HUES64 (cell line): Measurements from ENCODE around the gene EFNB2.

Experiments
- H3K27ac ChIP-seq: 2 replicates; pipeline ENCODE4 v1.7.0; 2013; ENCODE audit warnings: low read depth, low read length, inconsistent platforms
- H3K27me3 ChIP-seq: 2 replicates; pipeline ENCODE4 v1.6.1; 2013; ENCODE audit warnings: mild to moderate bottlenecking, low read length; ENCODE audit not compliant: insufficient read depth
- H3K36me3 ChIP-seq: 2 replicates; pipeline ENCODE4 v1.6.1; 2013; ENCODE audit warnings: mild to moderate bottlenecking, low read length; ENCODE audit not compliant: insufficient read depth
- H3K4me1 ChIP-seq: 2 replicates; pipeline ENCODE4 v1.6.1; 2013; ENCODE audit warnings: mild to moderate bottlenecking, low read length, moderate library complexity; ENCODE audit not compliant: insufficient read depth
- H3K4me3 ChIP-seq: 2 replicates; pipeline ENCODE4 v1.5.1; 2013; ENCODE audit warnings: mild to moderate bottlenecking, low read length, moderate library complexity
- H3K9ac ChIP-seq: 2 replicates; pipeline ENCODE4 v1.6.1; 2013; ENCODE audit warnings: mild to moderate bottlenecking, low read depth, low read length
- H3K9me3 ChIP-seq: 2 replicates; pipeline ENCODE4 v1.6.1; 2013; ENCODE audit warnings: low read depth, low read length; ENCODE audit not compliant: insufficient read depth
- WGBS: fragments of 150-250, 120-280 bp; methylation state at CpG from one replicate; pipeline ENCODE4 v1.1.7; 2013; ENCODE audit warnings: missing lambda C conversion rate; 5-methylcytosine and 5-hydroxymethylcytosine counted together

The EFNB2 gene

DNA sequence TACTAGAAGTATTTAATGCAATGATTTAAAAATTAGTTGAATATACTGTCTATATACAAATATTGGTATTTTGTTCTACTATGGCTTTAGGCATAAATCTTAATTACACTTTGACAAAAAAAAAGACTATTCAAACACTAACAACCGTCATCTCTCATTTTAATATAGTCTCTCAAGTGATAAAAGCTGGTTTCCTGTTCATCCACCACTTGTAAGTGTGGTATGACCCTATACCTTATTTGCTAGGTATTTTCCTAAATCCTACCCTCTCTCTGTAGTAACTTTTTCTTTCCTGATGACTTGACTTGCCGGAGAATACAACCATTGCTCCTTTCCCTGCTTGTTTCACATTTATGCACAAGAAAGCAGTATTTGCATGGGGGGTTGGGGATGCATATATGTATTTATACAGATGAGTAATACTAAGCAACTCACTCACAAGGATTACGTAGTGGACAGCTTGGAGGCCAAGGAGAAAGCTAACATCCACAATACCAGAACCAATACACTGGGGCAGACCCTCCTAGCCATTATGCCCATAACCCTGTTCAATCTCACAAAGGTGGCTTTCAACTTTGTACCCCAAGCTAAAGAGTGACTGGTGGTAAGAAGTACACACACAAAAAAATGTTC, 12.7 kb upstream of the EFNB2 start:
- H3K9ac ChIP-seq: no peak overlapping the region
- WGBS: 95% methylated on average over 3 of the region's 3 CpGs
- no peaks in the 10 kb centered on the region for H3K9me3 ChIP-seq
- no peaks in the 10 kb centered on the region for H3K27me3 ChIP-seq
- peaks cover 98% of the 10 kb centered on the region for H3K36me3 ChIP-seq
- peaks cover 6% of the 10 kb centered on the region; the same call in 1 of the 2 replicates for H3K4me1 ChIP-seq
- no peak overlapping the region for H3K27ac ChIP-seq
- H3K4me3 ChIP-seq: no peak overlapping the region

DNA sequence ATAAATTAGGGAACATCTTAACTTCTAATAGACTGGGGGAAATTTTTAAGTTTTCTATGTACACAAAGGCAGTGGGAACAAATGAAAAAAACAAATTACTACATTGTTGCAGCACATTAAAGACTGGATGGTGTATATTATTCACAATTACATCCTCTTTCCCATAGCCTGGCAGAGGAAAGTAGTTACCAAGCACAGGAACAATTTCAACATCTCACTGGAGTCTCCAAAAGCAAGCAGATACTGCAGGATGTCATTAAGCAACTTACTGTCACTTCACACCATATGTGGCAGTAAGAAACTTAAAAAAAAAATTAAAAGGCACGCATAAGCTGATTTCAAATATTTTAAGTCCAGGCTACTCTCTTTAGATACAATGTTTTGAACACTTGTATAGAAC, 6.4 kb upstream of the EFNB2 start:
- Histone ChIP-seq H3K9ac (no peak overlapping the region), H3K4me3 (no peak overlapping the region), H3K36me3 (peaks cover 64% of the 10 kb centered on the region), H3K27me3 (no peaks in the 10 kb centered on the region), H3K4me1 (peaks cover 8% of the 10 kb centered on the region), H3K9me3 (no peaks in the 10 kb centered on the region), H3K27ac (no peak overlapping the region)
- 94% methylated on average over 1 of the region's 1 CpG for WGBS

DNA sequence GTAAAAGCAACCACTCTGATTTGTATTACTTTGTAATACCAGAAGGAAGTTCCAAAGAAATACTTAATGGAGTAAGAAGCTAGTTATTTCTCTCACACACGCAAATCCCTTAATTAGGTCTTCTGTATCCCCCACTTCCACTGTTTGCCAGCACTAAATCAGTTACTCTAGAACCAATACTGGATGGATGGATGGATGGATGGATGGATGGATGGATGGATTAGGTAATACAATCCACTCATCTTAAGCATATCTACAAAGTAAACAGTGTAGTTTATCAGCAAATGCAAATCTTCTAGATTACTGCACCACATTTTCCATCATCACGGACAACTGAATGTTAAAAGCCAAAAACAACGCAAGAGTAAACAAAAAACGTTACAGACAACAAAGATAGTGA, 5.2 kb upstream of the EFNB2 start:
- no peak overlapping the region for H3K27ac ChIP-seq

DNA sequence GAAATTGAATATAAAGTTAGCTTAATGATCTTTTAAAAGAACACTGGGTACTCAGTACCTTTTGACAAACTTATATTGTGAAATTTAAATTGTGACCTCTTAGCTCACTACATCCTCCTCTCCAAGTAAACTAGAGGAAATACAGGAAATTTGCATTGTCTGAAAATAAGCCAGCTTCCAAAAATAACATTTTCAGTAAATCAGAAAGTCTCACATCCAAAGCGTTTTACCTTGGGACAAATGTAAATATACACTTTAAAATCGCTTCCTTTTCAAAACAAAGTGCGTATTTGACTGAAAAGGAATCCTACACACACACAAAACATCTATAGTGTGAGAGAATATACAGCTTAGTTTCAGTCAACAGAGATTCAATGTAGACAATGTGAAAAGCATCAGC, 2.1 kb upstream of the EFNB2 start:
- no peak overlapping the region for H3K27ac ChIP-seq
- no peak overlapping the region for H3K4me3 ChIP-seq
- no peaks in the 10 kb centered on the region for H3K9me3 ChIP-seq
- H3K27me3 ChIP-seq: peaks cover 13% of the 10 kb centered on the region
- H3K4me1 ChIP-seq: peaks cover 8% of the 10 kb centered on the region
- H3K9ac ChIP-seq: no peak overlapping the region
- 61% methylated on average over 2 of the region's 3 CpGs for WGBS
- peaks cover 22% of the 10 kb centered on the region for H3K36me3 ChIP-seq

More for the DNA sequence above, 5.2 kb upstream of the EFNB2 start:
- peaks cover 8% of the 10 kb centered on the region for H3K4me1 ChIP-seq
- WGBS: 90% methylated on average over 3 of the region's 4 CpGs
- peaks cover 52% of the 10 kb centered on the region for H3K36me3 ChIP-seq
- H3K9me3 ChIP-seq: no peaks in the 10 kb centered on the region
- no peak overlapping the region for H3K9ac ChIP-seq
- no peak overlapping the region for H3K4me3 ChIP-seq
- no peaks in the 10 kb centered on the region for H3K27me3 ChIP-seq

DNA sequence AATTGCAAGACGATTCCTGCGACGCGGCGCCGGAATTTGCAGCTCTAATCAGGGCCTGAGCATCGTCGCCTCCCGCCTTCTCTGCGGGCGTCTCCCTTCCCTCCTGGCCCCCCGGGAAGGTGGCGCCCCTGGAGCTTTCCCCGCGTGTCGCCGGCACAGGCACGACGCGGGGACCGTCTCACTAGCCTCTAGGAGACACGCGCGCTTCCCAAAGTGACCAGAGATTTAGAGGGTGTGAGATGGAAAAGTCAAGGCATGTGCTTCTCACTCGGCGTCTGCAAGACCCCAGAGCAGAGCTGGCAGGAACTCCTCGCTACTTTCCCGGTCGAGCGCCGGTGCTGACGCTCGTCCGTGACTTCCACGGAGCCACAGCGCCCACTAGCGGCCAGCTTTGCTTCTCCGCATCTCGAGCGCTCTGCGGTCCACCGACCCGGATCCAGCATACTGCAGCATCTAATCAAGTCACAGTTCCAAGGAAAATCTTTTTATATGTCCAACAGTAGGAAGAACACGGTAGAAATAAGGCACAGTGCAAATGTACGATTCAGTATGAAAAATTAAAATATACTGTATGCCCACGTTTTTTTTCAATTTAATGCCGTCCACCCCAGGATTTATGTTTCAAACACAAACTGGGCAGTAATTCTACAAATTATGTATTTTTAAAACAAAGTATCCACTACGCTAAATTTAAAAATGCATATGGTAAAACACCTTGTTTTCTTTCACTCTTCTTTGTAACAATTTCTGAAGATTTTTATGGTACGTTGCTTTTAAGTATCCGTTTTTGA, 977 bp upstream of the EFNB2 start:
- Histone ChIP-seq H3K27ac (no peak overlapping the region; the same call in 1 of the 2 replicates), H3K4me1 (peaks cover 16% of the 10 kb centered on the region), H3K9ac (0 out of 2 replicates have a peak overlapping the region, but pooled peaks have one; percentile 33), H3K27me3 (peaks cover 13% of the 10 kb centered on the region), H3K36me3 (peaks cover 11% of the 10 kb centered on the region), H3K9me3 (no peaks in the 10 kb centered on the region), H3K4me3 (peak overlapping the region; percentile 72)
- WGBS: 8% methylated on average over 48 of the region's 50 CpGs

DNA sequence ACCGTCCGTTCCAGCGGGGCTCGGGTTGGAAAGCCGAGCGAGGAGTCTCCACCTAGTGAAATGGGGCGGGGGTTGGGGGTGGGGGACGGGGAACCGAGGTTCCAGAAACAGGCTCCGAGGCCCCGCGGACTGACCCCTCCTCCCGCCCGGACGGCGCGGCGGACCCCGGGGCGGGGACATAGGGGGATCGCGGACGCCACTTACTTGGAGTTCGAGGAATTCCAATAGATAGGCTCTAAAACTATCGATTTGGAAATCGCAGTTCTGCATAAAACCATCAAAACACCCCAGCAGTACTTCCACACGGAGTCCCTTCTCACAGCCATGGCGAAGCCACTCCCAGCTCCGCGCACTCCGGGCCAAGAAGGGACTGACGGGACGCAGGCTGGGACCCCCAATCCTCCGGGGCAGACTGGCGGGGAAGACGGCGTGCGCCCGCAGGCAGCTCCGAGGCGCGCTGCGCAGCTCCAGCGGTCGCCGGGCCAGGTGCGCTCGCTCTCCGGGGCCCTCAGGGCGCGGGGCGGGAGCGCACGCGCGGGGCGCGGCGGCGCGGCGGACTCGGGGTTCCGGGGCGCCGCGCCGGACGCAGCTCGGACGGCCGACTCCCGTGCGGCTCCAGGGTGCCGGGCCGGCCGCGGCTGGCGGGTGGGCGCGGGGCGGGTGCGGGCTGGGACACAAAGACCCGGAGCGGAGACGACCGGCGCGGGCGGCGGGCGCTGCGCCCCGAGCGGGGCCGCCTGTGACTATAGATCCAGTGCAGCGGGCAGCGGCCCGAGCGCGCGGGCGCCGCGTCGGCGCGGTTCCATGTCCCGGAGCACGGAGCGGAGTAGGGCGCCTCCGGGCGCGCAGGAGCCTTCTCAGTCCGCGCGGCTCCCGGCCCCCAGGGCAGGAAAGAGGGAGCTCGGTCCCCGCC, 567 bp downstream of the EFNB2 start:
- WGBS: under 1% methylated on average over 121 of the region's 121 CpGs
- Histone ChIP-seq H3K9me3 (no peaks in the 10 kb centered on the region), H3K27me3 (peaks cover 13% of the 10 kb centered on the region), H3K36me3 (no peaks in the 10 kb centered on the region), H3K4me3 (peak overlapping the region; percentile 72), H3K9ac (peak overlapping the region; percentile 70; the same call in 1 of the 2 replicates), H3K27ac (no peak overlapping the region), H3K4me1 (peaks cover 32% of the 10 kb centered on the region)

DNA sequence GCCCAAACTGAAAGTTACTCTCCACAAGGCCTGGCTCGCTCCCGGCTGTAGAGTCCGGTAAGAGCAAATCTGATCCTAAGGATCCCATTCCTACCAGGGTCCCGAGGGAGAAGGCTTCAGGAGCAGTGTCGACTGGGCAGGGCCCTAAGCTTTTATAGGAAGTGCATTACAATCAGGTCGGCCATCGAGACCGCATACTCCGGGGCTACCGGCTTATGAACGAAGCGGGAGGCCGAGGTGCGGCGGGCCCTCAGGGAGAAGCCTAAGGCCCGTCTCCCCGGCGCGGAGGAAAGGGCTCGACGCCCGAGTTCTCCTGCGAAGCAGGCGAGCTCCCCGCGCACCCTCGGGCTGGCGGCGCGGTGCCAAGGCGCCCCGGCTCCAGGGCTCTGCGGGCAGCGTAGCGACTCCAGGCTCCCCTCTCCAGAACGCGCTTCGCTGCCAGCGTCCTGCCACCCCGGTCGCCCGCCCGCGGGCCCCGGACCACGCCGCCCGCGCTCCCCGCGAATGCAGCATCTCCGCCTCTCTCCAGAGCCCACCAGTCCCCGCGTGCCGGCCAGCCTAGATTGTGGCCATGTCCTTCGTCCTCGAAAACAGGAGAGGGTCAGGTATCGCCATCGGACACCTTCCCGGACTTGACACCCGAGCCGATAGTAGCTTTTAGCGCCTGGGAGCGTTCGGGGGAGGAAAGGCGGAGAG, 1.4 kb downstream of the EFNB2 start:
- Histone ChIP-seq H3K36me3 (no peaks in the 10 kb centered on the region), H3K4me3 (peak overlapping the region; percentile 72), H3K9me3 (no peaks in the 10 kb centered on the region), H3K4me1 (peaks cover 40% of the 10 kb centered on the region), H3K27me3 (peaks cover 13% of the 10 kb centered on the region), H3K9ac (peak overlapping the region; percentile 70), H3K27ac (no peak overlapping the region)
- under 1% methylated on average over 66 of the region's 66 CpGs for WGBS

DNA sequence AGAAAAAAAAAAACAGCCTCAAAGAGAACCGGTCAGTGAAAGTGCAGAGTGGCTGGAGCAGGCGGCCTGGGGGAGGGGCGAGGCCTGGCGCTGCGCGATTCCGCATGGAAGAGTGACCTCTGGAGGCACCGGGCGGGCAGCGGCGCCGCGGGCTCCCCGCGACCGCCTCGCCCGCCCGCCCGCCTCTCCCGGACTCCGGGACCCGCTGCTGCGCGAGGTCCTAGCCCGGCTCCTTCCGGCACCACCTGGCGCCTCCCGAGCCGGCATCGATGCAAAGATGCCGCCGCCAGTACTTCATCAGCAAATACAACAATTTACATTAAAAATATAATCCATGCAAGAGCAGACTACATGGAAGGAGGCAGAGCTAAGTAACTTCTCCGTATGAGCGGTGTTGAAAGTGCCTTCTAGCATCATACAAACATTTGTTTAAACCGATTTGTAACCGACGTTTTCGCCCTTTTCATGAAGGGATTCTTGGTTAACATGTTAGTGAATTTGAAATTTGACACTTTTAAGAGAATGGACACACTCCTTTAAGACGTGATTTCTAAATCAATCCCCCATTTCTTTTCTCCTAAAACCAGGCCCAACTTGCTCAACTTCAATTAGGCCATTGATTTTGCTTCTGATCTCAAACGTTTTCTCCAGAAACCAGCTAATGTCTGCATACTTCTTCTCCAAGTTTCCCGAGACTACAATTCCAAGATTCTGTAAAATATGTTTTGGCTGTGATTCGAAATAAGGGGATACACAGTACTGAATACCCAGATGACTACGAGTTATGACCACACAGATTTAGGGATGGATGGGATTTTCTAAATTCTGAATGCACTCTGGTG, 2.1 kb downstream of the EFNB2 start:
- WGBS: under 1% methylated on average over 40 of the region's 44 CpGs
- Histone ChIP-seq H3K36me3 (no peaks in the 10 kb centered on the region), H3K9me3 (no peaks in the 10 kb centered on the region), H3K27ac (no peak overlapping the region), H3K9ac (peak overlapping the region; percentile 70), H3K4me1 (peaks cover 47% of the 10 kb centered on the region), H3K27me3 (peaks cover 13% of the 10 kb centered on the region), H3K4me3 (peak overlapping the region; percentile 72)

DNA sequence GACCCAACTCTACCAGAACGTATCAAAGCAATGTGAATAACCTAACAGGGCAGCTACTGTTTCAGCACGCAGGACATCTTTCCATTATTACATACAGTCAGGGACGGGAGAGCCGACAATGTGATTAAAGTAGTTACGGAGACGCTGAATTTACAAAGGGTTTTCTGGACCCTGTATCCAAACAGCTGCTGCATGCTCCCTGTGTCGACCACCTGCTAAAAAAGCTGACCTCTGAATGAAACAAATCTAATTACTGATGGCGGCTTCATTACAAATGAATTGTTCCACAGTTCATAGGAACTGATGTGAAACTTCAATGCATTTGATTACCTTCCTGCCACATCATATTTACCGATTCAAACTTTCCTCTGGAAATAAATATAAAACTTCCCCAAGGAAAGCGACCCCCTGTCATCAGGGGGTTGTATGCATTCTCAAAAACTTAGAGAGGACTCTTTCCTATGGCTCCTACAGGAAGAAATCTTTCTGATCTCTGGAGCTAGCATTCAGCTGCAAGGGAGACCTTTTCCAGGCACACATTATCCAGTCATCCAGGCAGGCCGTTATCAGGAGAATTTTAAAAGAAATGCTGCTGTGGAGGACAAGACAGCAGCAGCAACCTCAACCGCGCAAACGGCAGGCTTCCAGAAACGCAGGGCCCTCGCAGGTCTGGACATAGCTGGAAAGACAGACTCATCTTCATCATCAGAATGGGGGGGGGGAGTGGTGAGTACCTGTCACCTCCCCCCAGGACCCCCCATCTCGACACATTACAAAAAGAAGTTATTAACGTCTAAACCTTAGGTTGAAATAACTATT, 3.1 kb downstream of the EFNB2 start:
- H3K27ac ChIP-seq: no peak overlapping the region; the same call in 1 of the 2 replicates
- H3K4me3 ChIP-seq: peak overlapping the region; percentile 72
- H3K9ac ChIP-seq: peak overlapping the region; percentile 48; the same call in 1 of the 2 replicates
- WGBS: 22% methylated on average over 14 of the region's 18 CpGs
- H3K4me1 ChIP-seq: peaks cover 50% of the 10 kb centered on the region
- no peaks in the 10 kb centered on the region for H3K9me3 ChIP-seq
- H3K27me3 ChIP-seq: peaks cover 13% of the 10 kb centered on the region
- H3K36me3 ChIP-seq: no peaks in the 10 kb centered on the region
